Brain pericyte (primary cell): ENCODE measurements around the gene CTDSPL2.
A peak's percentile ranks its signal among the peaks of the same experiment; 100 is the strongest.
"Not testable (repeated sequence)": the region's sequence is repeated elsewhere in the genome, so short reads cannot be mapped to it uniquely, and the experiment has no call there.

Source experiments
- DNase-seq: peaks from one replicate; pipeline ENCODE4 v3.0.0-alpha.2; 2012; ENCODE audit warnings: low read depth, low spot score

The CTDSPL2 gene

DNA sequence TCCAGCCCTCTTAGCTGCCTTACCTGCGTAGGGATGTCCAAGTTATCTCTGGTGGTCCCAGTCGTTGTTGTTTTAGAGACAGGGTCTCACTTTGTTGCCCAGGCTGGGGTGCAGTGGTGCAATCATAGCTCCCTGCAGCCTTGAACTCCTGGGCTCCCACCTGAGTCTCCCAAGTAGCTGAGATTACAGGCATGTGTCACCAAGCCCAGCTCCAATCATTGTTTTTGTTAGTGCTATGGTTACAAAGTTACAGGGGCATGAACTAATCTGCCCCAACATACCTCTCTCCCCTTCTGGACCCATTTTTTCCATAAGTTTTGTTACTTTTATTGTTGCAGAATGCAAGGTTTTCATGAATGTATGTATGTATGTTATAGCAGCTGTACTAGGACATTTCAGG lies 54.7 kb downstream of the CTDSPL2 start:
- DNase-seq: no peak

DNA sequence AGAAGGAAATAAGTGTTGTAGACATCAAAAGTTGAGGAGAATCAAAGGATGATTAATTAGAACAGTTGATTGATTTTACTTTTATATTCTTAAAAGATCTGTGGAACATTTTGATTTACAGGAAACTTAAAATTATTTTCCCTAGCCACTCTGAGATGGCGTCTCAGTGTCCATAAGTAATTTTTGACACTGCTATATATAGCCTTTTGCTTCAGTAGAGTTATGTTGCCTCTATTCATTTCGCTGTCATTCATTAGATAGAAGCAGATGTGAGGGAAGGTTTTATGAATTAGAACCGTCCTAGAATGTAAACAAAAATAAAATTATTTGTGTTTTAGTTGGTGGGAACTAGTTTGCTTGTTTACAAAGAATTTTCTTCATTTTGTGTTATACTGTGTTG lies 58.5 kb downstream of the CTDSPL2 start:
- no peak for DNase-seq

DNA sequence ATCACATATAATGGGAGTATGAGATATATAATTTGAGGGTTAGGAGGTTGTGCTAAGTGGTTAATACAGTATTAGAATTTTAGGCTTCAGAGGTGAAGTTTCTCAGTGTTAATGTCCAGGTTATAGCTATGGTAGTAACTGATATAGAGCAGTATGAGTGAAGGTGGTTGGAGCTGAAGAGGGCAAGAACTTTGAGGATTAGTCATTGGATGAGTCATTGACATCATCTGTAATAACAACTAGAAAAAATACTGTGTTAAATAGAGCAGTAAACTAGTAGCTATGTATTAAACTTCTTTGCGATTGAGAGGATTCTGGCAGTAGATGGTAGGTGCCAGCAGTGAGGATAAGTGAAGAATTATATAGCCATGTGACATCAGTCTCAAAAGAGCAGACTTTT lies 62.0 kb downstream of the CTDSPL2 start:
- peak; percentile 79 for DNase-seq

DNA sequence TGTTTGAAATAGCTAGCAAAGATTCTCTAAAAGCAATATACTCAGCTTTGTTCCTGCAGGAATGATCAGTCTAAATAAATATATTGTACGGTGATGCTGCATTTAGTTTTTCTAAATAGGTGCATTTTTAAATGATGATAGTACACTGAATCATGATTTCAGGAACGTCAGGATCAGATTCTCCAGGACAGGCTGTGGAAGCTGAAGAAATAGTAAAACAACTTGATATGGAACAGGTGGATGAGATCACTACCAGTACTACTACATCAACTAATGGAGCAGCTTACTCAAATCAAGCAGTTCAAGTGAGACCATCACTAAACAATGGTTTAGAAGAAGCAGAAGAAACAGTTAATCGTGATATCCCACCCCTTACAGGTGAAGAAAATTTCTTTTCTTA lies 63.2 kb downstream of the CTDSPL2 start:
- DNase-seq: no peak

DNA sequence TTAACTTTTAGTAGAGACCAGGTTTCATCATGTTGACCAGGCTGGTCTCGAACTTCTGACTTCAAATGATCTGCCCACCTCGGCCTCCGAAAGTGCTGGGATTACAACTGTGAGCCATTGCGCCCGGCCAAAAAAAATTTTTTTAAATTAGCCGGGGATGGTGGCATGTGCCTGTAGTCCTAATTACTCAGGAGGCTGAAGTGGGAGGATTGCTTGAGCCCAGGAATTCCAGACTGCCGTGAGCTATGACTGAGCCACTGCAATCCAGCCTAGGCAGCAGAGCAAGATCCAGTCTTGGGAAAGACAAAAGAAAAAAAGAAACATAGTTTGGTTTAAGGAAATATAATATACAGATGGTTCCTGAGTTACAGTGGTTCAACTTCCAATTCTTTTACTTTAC lies 64.6 kb downstream of the CTDSPL2 start:
- DNase-seq: no peak

DNA sequence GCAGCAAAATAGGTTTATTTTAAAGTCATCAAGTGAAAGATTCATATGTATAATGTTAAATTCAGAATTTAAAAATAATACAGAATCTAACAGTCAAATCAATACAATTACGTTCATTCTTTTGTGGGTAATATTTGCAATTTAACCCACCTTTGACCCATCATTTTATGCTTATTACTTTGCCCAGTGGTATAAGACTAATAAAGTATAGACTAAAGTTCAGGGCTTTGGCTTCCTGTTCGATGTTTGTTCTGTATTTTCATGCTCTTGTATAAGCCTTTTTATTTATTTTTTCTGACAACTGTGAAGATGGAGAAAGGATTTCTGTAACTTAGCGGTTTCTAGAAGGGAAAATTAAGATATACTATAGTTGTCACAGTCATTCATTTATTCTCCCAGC lies 65.2 kb downstream of the CTDSPL2 start:
- no peak for DNase-seq

DNA sequence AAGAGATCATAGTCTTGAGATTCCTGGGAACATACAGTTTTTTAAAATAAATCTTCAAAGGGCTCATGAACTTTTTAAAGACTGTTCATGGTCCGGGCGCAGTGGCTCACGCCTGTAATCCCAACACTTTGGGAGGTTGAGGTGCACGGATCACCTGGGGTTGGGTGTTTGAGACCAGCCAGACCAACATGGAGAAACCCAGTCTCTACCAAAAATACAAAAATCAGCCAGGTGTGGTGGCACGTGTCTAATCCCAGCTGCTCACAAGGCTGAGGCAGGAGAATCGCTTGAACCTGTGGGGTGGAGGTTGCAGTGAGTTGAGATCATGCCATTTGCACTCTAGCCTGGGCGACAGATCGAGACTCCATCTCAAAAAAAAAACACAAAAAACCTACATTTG lies 68.1 kb downstream of the CTDSPL2 start:
- DNase-seq: no peak

DNA sequence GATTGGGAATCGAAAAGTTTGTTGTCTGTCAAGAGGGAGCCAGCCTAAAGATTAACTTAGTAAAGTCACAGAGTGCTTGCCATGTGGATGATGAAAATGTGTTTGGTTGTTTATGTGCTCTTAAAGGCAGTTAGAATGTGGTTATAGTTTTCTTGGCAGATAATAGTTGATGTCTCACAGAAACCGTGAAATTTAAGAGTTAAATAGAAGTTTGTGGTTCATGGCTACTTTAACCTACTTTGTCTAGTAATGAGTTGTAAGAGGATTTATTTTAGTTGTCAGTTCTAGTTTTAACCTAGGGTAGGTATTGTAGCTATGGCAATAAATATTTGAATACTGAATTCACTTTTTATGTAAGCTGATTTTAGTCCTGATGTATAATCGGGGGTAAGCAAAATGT lies 73.1 kb downstream of the CTDSPL2 start:
- DNase-seq: no peak

DNA sequence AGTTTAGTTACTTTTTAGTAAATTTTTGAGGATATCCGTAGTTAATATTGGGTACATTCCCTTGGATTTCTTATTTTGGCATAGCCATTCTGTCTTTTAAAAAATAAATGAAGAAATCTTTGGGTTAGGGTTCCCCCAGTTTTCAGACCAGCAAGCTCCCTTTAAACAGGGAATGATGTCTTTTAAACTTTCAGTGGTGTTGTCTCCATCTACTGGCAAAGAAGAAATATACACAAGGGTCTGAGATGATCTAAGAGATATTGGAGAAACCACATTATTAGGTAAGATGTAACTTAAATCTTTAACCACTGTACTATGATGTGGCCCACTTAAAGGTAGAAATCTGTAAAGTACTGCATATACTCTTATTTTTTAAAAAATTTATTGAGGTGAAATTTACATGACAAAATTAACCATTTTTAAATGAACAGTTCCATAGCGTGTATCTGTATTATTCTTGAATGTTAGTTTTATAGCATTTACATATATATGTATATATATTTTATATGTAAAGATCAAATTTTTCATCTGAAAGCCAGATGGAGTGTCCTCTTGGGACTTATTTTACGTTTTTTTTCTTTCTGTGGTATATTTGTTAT lies 74.4 kb downstream of the CTDSPL2 start:
- DNase-seq: no peak

DNA sequence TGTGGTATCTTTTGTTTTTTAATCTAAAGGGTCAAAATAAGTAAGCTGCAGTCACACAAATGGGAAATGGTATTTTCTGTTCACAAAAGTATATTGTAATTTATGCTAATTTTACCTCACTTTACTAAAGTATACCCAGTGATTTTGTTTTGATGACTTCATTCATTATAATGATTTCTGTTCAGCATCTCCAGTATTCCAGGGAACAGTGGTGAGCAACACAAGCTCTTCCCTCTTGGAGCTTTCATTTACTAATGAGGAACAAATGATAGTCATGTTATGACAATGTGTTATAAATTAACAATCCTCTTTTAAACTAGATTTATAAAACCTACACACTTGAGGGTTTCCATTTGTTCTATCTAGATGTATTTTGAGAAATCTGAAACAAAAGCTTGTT lies 89.0 kb downstream of the CTDSPL2 start:
- DNase-seq: no peak

DNA sequence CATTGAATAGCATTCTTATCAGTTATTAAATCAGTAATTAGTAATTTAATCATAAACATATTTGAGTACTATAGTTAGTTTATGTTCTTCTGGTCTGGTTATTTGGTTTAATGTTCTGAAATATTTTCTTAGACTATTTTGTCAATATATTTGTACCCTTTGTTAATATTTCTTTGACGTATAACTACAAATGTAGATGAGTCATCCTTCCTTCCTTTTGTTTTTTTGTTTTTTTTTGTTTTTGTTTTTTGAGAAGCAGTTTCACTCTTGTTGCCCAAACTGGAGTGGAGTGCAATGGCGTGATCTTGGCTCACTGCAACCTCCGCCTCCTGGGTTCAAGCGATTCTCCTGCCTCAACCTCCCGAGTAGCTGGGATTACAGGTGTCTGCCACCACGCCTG lies 92.1 kb downstream of the CTDSPL2 start:
- DNase-seq: no peak

DNA sequence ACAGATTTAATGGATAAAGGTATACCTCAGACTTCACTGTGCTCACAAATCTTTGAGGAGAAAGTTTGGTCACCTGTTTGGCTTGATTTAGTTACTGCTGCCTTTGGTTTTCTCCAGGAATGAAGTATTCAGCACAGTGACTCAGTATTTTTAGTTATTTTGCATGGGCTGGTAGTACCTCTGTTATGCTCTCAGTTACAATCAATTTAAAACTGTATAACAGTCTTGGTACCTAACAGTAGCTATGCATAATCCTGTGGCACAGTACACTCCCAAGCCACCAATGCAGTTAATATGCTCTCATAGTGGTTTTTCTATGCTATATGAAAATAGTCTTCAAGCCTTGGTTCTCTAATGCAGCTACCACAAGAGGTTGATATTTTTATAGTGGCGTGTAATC lies 97.6 kb downstream of the CTDSPL2 start:
- DNase-seq: no peak

DNA sequence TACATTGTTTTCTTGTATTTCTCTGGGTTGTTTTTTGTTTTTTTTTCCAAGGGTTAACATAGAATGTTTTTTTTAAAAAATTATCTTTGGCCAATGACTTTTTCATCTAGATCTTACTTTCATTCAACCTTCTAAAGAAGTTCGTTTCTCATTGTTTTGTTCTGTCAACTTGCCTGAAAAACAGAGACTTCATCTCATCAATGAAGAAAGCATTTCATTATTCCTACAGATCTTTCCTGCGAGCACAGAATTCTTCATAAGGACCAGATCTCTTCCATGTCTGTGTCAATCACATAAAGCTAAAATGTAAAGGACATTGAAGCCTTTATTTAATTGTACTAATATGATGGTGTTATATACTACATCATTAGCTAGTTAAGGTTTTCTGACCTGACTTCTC lies 99.8 kb downstream of the CTDSPL2 start:
- DNase-seq: no peak

DNA sequence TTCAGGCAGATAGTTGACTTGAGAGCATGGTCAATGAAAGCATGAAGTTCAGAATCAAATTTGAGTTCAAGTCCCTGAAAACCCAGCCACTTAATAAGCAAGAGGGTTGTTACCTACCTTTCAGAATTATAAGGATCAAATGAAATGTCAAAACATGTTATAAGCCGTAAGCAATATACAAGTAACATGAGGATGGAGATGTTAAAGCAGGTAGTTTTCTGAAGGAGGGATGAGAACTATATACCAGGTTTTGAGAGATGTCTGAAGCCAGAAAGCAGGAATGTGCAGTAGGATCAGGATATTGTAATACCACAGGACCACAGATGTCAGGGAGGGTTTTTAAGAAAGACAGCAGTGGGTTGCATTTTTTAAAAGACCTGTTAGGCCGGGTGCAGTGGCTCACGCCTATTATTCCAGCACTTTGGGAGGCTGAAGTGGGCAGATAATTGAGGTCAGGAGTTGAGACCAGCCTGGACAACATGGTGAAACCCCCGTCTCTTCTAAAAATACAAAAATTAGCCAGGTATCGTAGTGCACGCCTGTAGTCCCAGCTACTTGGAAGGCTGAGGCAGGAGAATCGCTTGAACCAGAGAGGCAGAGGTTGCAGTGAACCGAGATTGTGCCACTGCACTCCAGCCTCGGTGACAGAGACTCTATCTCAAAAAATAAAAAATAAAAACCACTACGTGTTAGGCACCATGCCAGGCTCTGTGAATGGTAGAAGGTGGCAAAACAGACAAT lies 102.6 kb downstream of the CTDSPL2 start:
- DNase-seq: no peak

DNA sequence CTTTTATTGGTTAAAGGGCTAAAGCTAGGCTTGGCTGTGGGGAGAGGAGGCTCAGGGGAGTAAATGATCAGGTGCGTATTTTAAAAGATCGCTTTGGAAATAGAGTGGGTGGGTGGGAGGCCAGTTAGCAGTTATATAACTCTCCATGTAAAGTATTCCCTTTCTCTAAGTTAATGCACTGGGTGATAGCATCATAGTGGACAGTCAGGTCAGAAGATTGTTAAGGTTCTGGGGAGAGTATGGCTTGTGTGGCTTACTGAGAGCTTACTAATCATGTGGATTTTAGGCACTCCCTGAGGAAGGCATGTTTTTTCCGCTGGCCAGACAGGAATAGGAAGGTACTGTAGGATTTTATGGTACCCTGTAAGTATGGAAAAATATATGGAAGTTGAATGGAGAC lies 103.2 kb downstream of the CTDSPL2 start:
- DNase-seq: no peak

DNA sequence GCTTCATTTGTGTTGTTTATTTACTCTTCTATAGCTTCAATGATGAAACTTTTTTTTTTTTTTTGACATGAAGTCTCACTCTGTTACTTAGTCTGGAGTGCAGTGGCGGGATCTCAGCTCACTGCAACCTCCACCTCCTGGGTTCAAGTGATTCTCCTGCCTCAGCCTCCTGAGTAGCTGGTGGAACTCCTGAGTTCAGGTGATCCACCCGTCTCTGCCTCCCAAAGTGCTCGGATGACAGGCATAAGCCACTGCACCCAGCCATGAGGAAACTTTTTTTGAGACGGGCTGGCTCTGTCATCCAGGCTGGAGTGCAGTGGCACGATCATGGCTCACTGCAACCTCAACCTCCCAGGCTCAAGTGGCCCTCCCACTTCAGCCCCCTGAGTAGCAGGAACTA lies 104.8 kb downstream of the CTDSPL2 start:
- DNase-seq: not testable (repeated sequence)

DNA sequence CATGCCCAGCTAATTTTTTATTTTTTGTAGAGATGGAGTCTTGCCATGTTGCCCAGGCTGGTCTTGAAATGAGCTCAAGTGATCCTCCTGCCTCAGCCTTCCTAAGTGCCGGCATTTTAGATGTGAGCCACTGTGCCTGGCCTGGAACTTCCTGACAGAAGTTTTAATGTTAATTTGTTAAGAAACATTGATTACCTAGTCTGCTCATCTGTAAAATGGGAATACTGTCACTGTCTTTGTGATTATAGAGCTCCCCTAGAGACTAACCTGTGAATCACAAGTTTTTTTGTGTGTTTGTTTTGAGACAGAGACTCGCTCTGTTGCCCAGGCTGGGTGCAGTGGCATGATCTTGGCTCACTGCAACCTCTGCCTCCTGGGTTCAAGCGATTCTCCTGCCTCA lies 105.3 kb downstream of the CTDSPL2 start:
- no peak for DNase-seq

DNA sequence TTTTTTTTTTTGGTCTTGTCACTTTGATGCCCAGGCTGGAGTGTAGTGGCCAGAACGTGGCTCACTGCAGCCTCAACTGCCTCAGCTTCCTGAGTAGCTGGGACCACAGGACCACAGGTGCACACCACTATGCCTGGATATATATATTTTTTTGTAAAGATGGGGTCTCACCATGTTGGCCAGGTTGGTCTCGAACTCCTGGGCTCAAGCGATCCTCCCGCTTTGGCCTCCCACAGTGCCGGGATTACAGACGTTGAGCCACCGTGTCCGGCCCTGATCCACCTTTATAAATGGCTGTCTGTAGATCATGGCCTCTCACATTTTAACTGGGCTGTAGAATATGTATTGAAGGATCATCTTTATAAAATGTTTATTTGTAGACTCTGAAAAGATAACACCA lies 107.7 kb downstream of the CTDSPL2 start:
- DNase-seq: no peak

DNA sequence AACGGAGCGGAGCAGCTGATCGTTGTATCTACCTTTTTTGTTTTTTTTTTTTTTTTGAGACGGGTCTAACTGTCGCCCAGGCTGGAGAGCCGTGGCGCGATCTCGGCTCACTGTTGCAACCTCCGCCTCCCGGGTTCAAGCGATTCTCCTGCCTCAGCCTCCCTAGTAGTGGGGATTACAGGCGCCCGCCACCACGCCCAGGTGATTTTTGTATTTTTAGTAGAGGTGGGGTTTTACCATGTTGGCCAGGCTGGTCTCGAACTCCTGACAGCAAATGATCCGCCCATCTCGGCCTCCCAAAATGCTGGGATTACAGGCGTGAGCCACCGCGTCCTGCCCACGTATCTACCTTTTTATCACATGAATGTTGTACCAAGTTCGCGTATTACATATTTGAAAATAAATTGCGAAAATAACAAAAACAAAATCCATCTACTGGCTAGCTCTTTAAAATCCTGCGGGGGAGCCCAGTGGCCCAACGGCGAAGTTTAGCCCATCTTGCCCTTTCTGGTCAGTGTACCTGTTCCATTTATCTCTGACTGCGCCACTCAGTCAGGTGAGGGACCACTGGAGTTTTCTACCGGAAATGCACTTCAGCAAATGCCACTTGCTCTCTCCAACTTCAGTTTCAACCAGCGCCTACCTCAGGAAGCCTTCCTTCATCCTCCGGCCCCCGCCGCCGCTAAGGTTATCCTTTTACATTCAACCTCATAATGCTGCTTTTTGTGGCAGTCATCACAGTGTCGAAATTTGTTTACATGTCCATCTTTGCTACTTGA lies 108.3 kb downstream of the CTDSPL2 start:
- no peak for DNase-seq

DNA sequence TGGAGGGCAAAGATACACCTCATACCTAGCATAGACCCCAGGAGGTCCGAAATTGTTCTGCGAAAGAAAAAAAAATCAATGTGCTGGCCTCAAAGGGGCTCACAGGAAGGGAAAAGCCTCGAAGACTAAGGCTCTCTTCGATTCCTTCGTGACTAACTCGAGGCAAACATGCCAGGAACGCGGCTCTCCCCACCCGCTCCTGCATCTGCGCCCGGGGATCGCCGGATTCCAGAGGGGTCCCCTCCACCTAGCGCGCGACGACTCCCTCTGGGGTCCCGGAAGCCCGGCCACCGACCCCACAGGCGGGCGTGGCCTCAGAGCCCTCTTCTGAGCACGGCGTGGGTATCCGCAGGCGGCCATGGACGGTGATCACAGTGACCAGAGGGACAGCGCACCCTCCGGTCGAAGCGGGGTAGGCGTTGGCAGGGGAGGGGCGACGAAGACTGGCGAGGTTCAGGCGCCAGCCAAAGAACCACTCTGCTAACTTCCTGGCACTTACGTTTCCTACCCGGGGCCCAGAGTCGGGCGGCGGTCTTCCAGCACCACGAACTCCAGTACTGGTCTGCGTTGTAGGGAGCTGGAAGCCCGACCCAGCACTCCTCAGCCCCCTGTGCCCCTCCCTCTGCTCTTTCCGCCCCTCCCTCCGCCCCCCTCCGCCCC lies 109.0 kb downstream of the CTDSPL2 start:
- peak; percentile 62 for DNase-seq

DNA sequence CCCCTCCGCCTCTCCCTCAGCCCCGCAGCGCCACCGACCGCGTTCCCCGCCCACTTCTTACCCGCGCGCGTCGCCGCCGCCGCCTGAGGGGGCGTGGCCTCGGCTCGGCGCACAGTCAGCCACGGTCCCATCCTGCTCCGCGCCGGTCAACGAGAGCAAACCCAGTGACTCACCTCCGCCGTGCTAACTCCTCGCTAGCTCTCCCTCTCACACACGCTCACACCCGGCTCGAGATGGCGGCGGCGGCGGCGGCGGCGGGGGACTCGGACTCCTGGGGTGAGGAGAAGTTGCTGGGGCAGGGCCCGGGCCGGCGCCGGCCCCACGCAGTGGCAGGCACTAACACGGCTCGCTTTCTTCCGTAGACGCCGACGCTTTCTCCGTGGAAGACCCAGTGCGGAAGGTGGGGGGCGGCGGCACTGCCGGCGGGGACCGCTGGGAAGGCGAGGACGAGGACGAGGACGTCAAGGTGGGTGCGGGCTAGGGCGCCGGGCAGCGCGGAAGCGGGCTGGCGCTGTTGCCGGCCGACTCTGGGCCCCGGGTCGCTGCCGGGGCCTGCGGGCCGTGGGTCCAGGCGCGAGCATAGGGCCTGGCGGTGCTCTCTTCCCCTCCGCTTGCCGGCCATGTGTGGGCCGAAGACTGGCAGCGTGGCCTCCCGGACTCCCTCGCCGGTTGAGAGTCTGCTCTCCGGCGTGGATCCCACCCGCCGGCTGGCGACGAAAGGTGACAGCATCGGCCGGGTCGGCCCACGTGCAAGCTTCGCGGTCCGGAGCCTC lies 109.7 kb downstream of the CTDSPL2 start, which contains the start of gene EIF3J:
TSS of gene EIF3J (plus strand) at position 186 of the 773 bp plus-strand sequence. CDS start at position 234, 48 bp downstream.
- peak; percentile 94 for DNase-seq
